HL-60 (cell line): ENCODE data around the gene SH3RF1.

Experiments
- DNase-seq, 2 experiments: peaks; one replicate each; pipeline ENCODE4 v3.0.0-alpha.2; 2010 to 2020; ENCODE audit warnings: low read depth in 1 of 2, low spot score in 1 of 2
- H3K27ac ChIP-seq: fragments of 250-450 bp; sonication (Bioruptor Pico); replicated peaks from 2 replicates; pipeline ENCODE4 v1.5.1; 2020; ENCODE audit warnings: mild to moderate bottlenecking, moderate library complexity
- H3K27me3 ChIP-seq: fragments of 250-450 bp; sonication (Bioruptor Pico); 2 replicates; pipeline ENCODE4 v1.5.1; 2021; ENCODE audit warnings: mild to moderate bottlenecking, moderate library complexity; ENCODE audit not compliant: insufficient read depth, poor library complexity, severe bottlenecking
- H3K4me3 ChIP-seq: replicated peaks from 2 replicates; pipeline ENCODE4 v1.5.1; 2011; ENCODE audit warnings: mild to moderate bottlenecking, control low read depth, low read length; ENCODE audit not compliant: insufficient read depth
- GABPA ChIP-seq: IDR thresholded peaks from 2 replicates; pipeline ENCODE4 v1.6.1; 2012; ENCODE audit warnings: low read depth
- POLR2AphosphoS5 ChIP-seq: IDR thresholded peaks from 2 replicates; pipeline ENCODE4 v1.6.1; 2012; ENCODE audit warnings: low read depth
- SPI1 ChIP-seq: IDR thresholded peaks from 2 replicates; pipeline ENCODE4 v1.6.1; 2012; ENCODE audit warnings: low read depth, mild to moderate bottlenecking, borderline replicate concordance
- TF ChIP-seq, protein P1 (sequence below): IDR thresholded peaks from 2 replicates; pipeline ENCODE4 v1.6.1; 2012; ENCODE audit warnings: low read depth; ENCODE audit not compliant: insufficient replicate concordance
- TF ChIP-seq, protein P2 (sequence below): IDR thresholded peaks from one replicate; pipeline ENCODE4 v1.5.1; 2011; ENCODE audit warnings: low read length, control low read depth, inconsistent platforms; ENCODE audit not compliant: insufficient read depth

Gene SH3RF1

DNA sequence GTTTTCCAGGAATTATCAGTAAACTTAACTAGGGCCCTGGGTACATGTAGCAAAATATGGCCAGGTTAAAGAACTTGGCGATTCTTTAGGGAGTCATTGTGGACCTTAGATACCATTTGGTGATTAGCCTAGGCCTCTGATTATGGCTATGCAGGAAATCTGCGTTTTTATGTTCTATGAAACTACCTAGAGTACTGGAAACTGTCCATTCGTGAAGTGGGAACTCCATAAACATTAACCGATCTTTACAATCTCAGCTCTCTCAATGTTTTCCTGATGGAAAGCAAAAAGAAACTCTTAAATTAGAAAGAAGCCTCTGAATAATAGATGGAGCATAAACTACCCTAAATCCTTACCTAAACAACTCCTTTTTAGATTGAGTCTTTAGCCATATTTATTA, 121.9 kb downstream of the SH3RF1 start:
- no peak overlapping the region for H3K27ac ChIP-seq
- TF ChIP-seq, protein P1, sequence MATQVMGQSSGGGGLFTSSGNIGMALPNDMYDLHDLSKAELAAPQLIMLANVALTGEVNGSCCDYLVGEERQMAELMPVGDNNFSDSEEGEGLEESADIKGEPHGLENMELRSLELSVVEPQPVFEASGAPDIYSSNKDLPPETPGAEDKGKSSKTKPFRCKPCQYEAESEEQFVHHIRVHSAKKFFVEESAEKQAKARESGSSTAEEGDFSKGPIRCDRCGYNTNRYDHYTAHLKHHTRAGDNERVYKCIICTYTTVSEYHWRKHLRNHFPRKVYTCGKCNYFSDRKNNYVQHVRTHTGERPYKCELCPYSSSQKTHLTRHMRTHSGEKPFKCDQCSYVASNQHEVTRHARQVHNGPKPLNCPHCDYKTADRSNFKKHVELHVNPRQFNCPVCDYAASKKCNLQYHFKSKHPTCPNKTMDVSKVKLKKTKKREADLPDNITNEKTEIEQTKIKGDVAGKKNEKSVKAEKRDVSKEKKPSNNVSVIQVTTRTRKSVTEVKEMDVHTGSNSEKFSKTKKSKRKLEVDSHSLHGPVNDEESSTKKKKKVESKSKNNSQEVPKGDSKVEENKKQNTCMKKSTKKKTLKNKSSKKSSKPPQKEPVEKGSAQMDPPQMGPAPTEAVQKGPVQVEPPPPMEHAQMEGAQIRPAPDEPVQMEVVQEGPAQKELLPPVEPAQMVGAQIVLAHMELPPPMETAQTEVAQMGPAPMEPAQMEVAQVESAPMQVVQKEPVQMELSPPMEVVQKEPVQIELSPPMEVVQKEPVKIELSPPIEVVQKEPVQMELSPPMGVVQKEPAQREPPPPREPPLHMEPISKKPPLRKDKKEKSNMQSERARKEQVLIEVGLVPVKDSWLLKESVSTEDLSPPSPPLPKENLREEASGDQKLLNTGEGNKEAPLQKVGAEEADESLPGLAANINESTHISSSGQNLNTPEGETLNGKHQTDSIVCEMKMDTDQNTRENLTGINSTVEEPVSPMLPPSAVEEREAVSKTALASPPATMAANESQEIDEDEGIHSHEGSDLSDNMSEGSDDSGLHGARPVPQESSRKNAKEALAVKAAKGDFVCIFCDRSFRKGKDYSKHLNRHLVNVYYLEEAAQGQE: no peak
- no peak for TF ChIP-seq GABPA
- TF ChIP-seq SPI1: no peak
- TF ChIP-seq POLR2AphosphoS5: no peak
- TF ChIP-seq, protein P2, sequence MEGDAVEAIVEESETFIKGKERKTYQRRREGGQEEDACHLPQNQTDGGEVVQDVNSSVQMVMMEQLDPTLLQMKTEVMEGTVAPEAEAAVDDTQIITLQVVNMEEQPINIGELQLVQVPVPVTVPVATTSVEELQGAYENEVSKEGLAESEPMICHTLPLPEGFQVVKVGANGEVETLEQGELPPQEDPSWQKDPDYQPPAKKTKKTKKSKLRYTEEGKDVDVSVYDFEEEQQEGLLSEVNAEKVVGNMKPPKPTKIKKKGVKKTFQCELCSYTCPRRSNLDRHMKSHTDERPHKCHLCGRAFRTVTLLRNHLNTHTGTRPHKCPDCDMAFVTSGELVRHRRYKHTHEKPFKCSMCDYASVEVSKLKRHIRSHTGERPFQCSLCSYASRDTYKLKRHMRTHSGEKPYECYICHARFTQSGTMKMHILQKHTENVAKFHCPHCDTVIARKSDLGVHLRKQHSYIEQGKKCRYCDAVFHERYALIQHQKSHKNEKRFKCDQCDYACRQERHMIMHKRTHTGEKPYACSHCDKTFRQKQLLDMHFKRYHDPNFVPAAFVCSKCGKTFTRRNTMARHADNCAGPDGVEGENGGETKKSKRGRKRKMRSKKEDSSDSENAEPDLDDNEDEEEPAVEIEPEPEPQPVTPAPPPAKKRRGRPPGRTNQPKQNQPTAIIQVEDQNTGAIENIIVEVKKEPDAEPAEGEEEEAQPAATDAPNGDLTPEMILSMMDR: no peak
- DNase-seq: no peak
- H3K4me3 ChIP-seq: no peak overlapping the region
- no peaks in the 10 kb centered on the region for H3K27me3 ChIP-seq

GRCh38 chr4:169147191-169147590, 123.6 kb downstream of the SH3RF1 start:
- no peak overlapping the region for H3K4me3 ChIP-seq
- TF ChIP-seq SPI1: no peak
- TF ChIP-seq, protein P1: no peak
- TF ChIP-seq, protein P2: no peak
- H3K27ac ChIP-seq: no peak overlapping the region
- H3K27me3 ChIP-seq: no peaks in the 10 kb centered on the region
- no peak for DNase-seq

- TF ChIP-seq SPI1: no peak
- TF ChIP-seq GABPA: no peak
- TF ChIP-seq, protein P2: no peak
- TF ChIP-seq, protein P1: no peak
- no peak for TF ChIP-seq POLR2AphosphoS5
Observed at GRCh38 chr4:169144061-169144600, 126.6 kb downstream of the SH3RF1 start.

More at GRCh38 chr4:169144061-169144600, 126.6 kb downstream of the SH3RF1 start:
- no peak overlapping the region for H3K4me3 ChIP-seq
- H3K27me3 ChIP-seq: no peaks in the 10 kb centered on the region
- no peak for DNase-seq
- H3K27ac ChIP-seq: no peak overlapping the region
